Fibroblast of mammary gland (primary cell): ENCODE results near the gene PAQR6.

Experiments used
- DNase-seq: peaks from one replicate; pipeline ENCODE4 v3.0.0-alpha.2; 2010; ENCODE audit warnings: low read depth
- H3K4me3 ChIP-seq: 2 replicates; pipeline ENCODE4 v1.5.1; 2011; ENCODE audit warnings: low read depth, mild to moderate bottlenecking, low read length, moderate library complexity; ENCODE audit not compliant: control insufficient read depth
- CTCF ChIP-seq: conservative IDR thresholded peaks from 2 replicates; pipeline ENCODE4 v1.5.1; 2011; ENCODE audit warnings: low read depth, low read length, inconsistent platforms; ENCODE audit not compliant: control insufficient read depth, insufficient read depth

Gene PAQR6

GRCh38 chr1:156194300-156194652 lies 53.6 kb downstream of the PAQR6 start:
- TF ChIP-seq CTCF = no peak
- DNase-seq = peak; percentile 14
- H3K4me3 ChIP-seq = peak overlapping the region; percentile 96

GRCh38 chr1:156193488-156194299 lies 54.2 kb downstream of the PAQR6 start, which contains the start of gene SLC25A44:
Gene SLC25A44, plus strand, starts transcription at chr1:156194104. Its CDS starts 5,744 bp downstream, at chr1:156199848.
- DNase-seq = peak; percentile 100
- TF ChIP-seq CTCF = peak; percentile 34
- peak within 1 kb of the TSS; percentile 96 for H3K4me3 ChIP-seq
